Measurements from ENCODE around the gene KRT1.

Gene KRT1

DNA sequence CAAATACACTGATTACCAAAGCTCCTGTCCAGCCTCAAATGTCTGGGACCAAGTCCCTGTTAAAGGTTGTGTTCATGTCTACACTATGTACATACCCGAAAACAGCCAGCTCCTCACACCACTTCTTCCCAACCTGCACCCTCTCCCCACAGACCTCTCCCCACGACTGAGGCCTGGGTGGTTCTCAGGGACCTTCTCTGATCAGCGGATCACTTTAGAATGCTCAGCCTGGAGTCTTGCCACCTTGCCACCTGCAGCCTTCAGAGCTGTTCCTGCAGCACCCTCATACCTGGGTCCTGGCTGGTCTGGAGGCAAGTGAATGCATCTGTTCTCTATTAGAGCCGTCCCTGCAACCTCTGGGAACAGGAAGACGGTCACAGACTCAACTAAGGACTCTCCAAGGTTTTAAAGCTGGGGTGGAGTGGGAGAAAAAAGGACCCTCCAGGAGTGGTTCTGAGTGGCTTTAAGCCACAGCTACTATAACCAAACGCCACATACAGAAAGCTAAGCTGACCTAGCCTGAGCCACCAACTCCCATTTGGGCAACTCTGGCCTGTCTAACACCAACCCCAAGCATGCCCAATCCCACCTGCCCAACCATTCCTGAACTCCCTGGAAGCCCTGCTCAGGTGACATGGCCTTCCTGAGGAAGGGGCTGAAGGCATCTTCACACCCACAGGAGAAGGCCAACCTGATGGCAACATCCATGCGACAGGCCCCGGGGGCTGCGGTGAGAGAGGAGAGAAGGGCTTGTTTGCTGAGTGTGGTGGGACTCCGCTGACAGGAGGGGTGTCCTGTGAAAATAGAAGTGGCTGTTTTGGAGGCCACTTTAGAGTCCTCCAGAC is 36.8 kb downstream of the KRT1 start:
- no peak overlapping the region for H3K4me3 ChIP-seq (ENCODE audit: low read depth, low read length)
- DNase-seq (ENCODE audit: low read depth, low spot score): no peak
- in situ Hi-C loops (cut with HindIII; ENCODE audit: low sequenced_read_pairs): no loop called here
- TF ChIP-seq, protein P1, sequence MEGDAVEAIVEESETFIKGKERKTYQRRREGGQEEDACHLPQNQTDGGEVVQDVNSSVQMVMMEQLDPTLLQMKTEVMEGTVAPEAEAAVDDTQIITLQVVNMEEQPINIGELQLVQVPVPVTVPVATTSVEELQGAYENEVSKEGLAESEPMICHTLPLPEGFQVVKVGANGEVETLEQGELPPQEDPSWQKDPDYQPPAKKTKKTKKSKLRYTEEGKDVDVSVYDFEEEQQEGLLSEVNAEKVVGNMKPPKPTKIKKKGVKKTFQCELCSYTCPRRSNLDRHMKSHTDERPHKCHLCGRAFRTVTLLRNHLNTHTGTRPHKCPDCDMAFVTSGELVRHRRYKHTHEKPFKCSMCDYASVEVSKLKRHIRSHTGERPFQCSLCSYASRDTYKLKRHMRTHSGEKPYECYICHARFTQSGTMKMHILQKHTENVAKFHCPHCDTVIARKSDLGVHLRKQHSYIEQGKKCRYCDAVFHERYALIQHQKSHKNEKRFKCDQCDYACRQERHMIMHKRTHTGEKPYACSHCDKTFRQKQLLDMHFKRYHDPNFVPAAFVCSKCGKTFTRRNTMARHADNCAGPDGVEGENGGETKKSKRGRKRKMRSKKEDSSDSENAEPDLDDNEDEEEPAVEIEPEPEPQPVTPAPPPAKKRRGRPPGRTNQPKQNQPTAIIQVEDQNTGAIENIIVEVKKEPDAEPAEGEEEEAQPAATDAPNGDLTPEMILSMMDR (IDR thresholded peaks at IDR 0.05; ENCODE audit: low read depth, low read length): no peak

DNA sequence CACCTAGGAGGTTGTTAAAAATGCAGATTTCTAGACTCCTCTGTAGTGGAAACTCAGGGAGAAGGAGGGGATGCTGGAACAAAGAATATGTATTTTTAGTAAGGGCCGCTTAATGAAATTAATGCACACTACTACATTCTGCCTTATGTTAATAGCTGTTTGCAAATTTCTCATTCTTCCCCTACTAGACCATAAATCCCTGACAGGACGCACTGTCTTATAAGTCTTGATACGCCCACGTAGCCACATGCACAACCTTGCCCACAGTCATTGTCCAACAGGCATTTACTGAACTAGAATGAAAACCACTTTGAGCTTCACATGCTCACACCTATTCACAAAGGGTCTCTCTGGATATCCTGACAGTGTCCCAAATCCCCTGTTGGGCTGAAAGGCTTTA is 38.7 kb downstream of the KRT1 start:
- TF ChIP-seq, protein P1 (IDR thresholded peaks at IDR 0.05; ENCODE audit: low read depth, low read length): no peak
- in situ Hi-C loops (cut with HindIII; ENCODE audit: low sequenced_read_pairs): no loop called here
- no peak overlapping the region for H3K4me3 ChIP-seq (ENCODE audit: low read depth, low read length)
- no peak for DNase-seq (ENCODE audit: low read depth, low spot score)

DNA sequence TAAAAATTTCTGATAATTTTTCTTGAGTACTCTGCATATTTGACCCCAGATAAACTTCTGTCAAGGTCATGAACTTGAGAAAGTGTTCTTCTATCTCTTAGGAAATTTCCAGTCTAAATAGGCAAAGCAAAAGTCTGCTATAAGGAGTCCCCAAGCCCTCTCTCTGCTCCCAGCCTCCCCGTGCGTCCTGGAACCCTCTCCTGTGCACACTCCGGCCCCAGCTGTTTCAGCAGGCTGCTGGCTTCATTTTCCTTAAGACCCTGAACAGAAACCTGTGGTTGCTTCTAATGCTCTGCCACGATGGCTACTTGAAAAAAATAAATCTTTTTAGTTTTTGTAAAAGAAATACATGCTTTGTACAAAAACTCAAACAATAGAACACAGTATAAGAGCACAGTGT is 42.9 kb downstream of the KRT1 start:
- TF ChIP-seq, protein P1 (IDR thresholded peaks at IDR 0.05; ENCODE audit: low read depth, low read length): no peak
- in situ Hi-C loops (cut with HindIII; ENCODE audit: low sequenced_read_pairs): no loop called here
- no peak overlapping the region for H3K4me3 ChIP-seq (ENCODE audit: low read depth, low read length)
- DNase-seq (ENCODE audit: low read depth, low spot score): no peak

DNA sequence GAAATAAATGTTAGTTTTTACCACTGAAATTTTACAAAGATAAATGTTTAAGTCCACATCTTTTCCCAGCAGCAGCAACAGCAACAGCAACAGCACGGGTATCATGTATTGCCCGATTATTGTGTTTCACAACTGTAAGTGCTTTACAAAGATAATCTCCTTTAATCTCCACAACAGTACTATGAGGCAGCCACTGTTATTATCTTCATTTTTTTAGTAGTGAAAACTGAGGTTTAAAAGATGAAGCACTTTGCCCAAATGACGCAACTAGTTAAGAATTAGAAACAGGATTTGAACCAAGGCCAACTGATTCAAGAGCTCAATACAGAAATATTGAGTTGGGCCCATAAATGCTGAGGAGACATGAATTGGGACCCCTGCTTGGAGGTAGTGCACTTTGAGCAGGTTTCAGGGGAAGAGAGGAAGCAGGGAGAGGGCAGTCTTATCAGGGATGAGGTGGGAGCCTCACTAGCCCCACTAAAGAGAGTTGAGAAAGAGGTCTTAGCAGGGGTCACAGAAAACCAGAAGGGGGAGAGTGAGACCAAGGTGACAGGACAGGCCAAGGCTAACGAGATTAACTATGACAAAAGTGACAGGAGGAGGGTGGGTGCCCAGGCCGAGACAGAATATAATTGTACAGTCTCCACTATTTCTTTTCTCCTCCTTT is 43.5 kb downstream of the KRT1 start:
- no peak for DNase-seq (ENCODE audit: low read depth, low spot score)
- in situ Hi-C loops (cut with HindIII; ENCODE audit: low sequenced_read_pairs): no loop called here
- TF ChIP-seq, protein P1 (IDR thresholded peaks at IDR 0.05; ENCODE audit: low read depth, low read length): no peak
- H3K4me3 ChIP-seq (ENCODE audit: low read depth, low read length): no peak overlapping the region

DNA sequence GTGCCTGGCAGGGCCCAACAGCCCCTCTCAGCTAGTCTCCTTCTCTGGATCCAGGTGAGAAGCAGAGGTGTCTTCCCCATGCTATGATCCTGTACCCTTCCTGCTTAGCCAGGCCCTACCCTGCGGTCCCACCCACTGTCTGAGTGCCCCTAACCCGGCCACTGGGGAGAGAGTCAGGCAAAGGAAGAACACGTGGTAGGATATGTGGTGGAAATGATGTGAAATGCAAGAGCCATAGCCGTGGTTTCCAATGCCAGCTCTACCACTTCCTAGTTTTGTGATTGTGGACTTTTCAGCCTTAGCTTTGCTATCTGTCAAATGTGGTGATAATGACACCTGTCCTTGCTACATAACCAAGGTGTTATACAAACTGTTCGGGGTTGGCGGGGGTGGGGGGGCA is 44.0 kb downstream of the KRT1 start:
- TF ChIP-seq, protein P1 (IDR thresholded peaks at IDR 0.05; ENCODE audit: low read depth, low read length): no peak
- H3K4me3 ChIP-seq (ENCODE audit: low read depth, low read length): no peak overlapping the region
- DNase-seq (ENCODE audit: low read depth, low spot score): no peak
- in situ Hi-C loops (cut with HindIII; ENCODE audit: low sequenced_read_pairs): no loop called here

DNA sequence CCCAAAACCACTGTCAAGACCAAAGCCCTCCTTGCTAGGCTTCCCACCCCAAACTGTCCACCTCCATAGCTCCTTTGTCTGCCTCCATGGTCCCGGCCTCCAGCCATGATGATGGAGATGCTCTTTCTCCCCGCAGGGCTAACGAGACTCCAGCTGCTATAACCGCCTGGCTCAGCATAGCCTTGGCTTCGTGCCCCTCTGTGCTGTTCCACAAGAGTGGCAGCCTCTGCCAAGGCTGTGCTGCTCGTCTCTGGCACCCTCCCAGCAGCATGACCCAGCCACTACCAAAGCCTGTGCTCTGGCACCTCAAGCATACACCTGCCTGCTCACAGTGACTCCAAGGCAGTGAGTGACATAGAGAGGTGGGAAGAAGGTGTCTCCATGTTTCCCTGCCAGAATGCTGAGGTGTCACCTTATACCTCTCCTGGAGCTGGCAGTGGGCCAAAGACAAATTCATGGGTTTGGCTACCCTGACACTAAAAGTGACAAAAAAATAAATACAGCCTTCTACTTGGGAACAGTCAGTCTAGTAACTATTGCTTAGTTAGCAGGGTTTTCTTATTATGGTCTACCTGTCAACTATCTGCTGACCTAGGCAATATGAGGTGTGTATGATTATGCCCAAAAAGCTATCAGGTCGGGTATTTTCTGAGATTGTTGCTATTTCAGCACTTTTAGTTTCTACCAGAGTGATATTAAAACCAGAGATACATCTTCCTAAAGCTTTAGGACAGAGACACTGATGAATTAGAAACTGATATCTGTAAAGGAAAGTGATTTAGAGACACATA is 45.7 kb downstream of the KRT1 start:
- in situ Hi-C loops (cut with HindIII; ENCODE audit: low sequenced_read_pairs): no loop called here
- no peak for DNase-seq (ENCODE audit: low read depth, low spot score)
- TF ChIP-seq, protein P1 (IDR thresholded peaks at IDR 0.05; ENCODE audit: low read depth, low read length): no peak
- no peak overlapping the region for H3K4me3 ChIP-seq (ENCODE audit: low read depth, low read length)

Measured in astrocyte of the spinal cord (primary cell).